OCI-M2 (cell line): ENCODE data around the gene SMIM15.
"Not testable (repeated sequence)": the region's sequence is repeated elsewhere in the genome, so short reads cannot be mapped to it uniquely, and the experiment has no call there.

Experiments
- DNase-seq: peaks from one replicate; lab custom pipeline; 2025; ENCODE audit not compliant: unreplicated experiment; lab: John Stamatoyannopoulos, UW

Gene SMIM15, protein sequence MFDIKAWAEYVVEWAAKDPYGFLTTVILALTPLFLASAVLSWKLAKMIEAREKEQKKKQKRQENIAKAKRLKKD

GRCh38 chr5:61162010-61162831 lies at the start of gene SMIM15:
SMIM15 (minus strand) TSS chr5:61162468; CDS start chr5:61160171, 2,297 bp downstream.
- DNase-seq = peak; percentile 47

- DNase-seq = no peak
Measured at GRCh38 chr5:61207884-61208283, 45.6 kb upstream of the SMIM15 start.

- no peak for DNase-seq
Measured at GRCh38 chr5:61205013-61205412, 42.7 kb upstream of the SMIM15 start.

DNA sequence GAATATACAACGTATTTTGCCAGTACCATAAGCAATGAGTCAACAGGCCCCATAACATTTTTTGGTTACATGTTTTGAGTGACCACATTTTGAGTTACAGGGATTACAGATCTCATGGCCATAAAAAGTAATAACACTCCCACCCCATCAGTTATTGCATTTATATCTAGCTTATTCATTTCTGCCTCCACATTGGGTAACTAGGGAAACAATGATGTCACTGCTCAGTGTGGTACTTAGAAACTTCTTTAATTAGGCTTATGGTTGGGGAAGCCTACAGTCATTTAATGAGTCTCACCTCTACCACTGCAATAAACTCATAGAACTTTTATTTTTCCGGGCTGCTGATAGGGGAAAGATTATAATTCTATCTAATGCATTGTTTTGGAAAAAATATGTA lies 39.9 kb upstream of the SMIM15 start:
- DNase-seq = no peak

- no peak for DNase-seq
Measured at GRCh38 chr5:61200582-61201155, 38.4 kb upstream of the SMIM15 start.

DNA sequence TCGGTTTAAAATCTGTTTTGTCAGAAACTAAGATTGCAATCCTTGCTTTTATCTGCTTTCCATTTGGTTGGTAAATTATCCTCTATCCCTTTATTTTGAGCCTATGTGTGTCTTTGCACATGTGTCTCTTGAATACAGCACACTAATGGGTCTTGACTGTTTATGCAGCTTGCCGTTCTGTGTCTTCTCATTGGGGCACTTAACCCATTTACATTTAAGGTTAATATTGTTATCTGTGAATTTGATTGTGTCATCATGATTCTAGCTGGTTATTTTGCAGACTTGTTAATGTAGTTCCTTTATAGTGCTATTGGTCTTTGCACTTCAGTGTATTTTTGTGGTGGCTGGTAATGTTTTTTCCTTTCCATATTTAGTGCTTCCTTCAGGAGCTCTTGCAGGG lies 36.3 kb upstream of the SMIM15 start:
- no peak for DNase-seq

DNA sequence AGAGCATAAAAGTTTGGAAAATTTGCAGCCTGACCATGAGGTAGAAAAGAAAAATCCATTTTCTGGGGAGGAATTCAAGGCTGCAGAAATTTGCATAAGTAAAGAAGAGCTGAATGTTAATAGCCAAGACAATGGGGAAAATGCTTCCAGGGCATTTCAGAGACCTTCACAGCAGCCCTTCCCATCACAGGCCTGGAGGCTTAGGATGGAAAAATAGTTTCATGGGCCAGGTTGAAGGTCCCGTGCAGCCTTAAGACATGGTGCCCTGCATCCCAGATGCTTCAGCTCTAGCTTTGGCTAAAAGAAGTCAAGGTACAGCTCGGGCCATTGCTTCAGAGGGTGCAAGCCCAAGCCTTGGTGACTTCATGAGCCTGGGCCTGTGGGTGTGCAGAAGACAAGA lies 25.6 kb upstream of the SMIM15 start:
- DNase-seq = not testable (repeated sequence)

GRCh38 chr5:61187352-61187751 lies 25.1 kb upstream of the SMIM15 start:
- not testable (repeated sequence) for DNase-seq

DNA sequence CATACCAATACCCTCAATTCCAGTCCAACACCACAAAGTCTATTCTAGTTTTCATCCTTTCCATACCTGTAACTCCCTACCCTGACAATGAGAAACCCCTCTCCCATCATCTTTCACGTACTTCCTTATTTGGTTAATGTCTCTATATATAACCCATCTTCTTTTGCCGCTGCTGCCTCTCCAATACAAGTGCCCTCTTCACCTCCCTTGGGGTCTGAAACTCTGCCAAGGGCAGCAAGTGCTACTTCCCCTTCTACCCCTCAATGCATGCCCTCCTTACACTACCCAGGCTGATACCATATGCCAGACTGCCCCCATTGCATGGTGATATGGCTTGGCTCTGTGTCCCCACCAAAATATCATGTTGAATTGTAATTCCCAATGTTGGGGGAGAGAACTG lies 24.4 kb upstream of the SMIM15 start:
- DNase-seq = no peak

DNA sequence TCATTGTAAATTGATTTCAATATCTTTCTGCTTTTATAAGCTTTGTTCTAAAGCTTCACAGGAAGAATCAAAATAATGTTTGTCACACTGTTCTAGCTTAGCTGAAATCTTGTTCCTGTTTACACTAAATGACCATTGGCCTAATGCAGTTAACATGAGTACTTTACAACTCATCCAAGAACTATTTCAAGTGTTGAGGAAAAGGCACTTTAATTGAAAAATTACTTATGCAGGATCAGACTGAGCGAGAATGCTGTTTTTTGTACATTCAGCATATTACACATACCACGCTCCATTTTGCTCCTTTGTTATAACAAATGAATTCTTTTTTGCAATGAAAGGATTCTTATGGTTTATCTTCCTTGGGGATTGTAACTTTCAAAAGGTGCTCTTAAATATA lies 22.4 kb upstream of the SMIM15 start:
- no peak for DNase-seq

DNA sequence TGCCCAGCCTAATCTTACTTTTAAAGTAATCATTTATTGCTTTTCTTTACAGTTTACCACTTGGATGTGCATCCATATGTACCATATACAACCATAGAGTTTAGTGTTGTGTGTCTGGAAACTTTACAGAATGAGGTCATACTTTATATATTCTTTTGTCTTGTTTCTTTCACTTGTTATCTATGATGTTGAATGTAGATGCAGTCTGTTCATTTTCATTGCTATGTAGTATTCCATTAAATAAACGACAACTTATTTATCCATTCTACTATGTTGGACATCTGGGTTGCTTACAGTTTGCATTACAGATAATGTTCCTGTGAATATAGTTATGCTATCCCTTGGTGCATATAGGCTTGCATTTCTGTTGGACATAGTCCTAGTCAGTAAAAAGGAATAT lies 21.3 kb upstream of the SMIM15 start:
- DNase-seq = no peak

- DNase-seq = no peak
Measured at GRCh38 chr5:61182449-61182848, 20.2 kb upstream of the SMIM15 start.

GRCh38 chr5:61180886-61181285 lies 18.6 kb upstream of the SMIM15 start:
- no peak for DNase-seq

DNA sequence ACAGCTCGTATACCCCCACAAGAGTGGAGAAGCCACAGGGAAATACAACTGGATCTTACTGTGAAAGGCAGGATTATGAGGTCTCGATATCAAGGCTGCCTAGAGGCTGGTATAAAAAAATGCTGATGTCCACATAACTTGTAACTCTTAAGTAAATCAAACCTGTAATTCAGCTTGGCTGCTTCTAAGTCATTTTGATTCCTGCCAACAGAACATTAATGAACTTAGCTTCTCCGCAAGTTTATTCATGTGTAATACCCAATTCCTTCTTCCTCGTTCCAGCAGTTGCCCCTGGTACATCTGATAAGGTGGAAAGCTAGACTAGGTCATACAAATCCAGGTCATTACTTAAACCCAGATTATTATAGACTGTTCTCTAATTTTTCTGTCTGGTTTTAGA lies 16.4 kb upstream of the SMIM15 start:
- no peak for DNase-seq

DNA sequence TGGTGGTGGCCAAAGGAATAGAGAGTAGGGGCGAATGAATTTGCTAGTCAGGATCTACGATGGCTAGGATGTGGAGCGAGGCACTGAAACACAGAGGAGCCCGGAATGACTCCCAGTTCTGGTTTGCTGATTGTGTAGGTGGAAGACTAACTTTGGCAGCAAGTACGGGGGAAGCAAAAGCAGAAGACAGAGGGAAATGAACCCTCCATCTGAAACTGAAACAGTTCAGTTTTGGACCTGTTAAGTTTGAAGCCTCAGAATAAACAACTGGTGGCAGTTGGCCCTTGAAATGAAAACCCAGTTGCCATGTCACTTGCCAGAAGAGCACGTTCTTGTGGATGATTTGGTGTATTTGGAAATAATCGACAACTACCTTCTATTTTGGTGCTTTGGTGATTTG lies 15.4 kb upstream of the SMIM15 start:
- no peak for DNase-seq

DNA sequence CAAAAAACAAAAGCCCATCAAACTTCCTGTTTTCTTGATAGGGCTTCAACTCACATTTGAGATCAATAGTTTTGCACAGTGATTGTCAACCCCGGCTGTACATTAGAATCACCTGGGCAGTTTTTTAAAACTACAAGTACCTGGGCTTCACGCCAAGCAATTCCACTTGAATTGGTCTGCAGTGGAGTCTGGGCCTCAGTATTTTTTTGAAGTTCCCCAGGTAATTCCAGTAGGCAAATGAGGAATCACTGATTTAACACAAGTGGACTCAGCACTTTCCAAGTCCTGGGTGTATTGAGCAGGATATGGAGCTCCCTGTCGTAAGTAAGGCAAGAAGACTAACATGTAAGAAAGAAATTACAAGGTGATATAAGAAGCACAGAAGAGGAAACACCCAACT lies 14.8 kb upstream of the SMIM15 start:
- no peak for DNase-seq

GRCh38 chr5:61176631-61177030 lies 14.4 kb upstream of the SMIM15 start:
- DNase-seq = no peak

DNA sequence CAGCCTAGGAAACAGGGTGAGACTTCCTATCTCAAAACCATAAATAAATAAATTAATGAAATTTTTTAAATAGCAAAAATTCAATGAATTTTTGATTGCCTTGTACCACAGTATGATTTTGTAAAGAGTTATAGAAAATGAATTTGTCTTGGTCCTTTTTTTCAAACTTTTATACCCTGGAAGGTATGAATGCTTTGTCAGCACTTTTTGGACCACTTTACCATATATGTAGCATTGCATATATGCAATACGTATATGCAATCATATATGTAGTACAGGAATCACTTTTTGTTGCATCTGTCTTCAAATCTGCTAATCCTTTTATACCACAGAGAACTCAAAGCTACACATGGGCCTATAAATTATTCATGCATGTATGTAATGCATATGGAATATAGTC lies 9.2 kb upstream of the SMIM15 start:
- DNase-seq = no peak

- DNase-seq = no peak
Measured at GRCh38 chr5:61168951-61169350, 6.7 kb upstream of the SMIM15 start.

GRCh38 chr5:61167382-61167781 lies 5.1 kb upstream of the SMIM15 start:
- DNase-seq = no peak

GRCh38 chr5:61163905-61164304 lies 1.6 kb upstream of the SMIM15 start:
- no peak for DNase-seq

DNA sequence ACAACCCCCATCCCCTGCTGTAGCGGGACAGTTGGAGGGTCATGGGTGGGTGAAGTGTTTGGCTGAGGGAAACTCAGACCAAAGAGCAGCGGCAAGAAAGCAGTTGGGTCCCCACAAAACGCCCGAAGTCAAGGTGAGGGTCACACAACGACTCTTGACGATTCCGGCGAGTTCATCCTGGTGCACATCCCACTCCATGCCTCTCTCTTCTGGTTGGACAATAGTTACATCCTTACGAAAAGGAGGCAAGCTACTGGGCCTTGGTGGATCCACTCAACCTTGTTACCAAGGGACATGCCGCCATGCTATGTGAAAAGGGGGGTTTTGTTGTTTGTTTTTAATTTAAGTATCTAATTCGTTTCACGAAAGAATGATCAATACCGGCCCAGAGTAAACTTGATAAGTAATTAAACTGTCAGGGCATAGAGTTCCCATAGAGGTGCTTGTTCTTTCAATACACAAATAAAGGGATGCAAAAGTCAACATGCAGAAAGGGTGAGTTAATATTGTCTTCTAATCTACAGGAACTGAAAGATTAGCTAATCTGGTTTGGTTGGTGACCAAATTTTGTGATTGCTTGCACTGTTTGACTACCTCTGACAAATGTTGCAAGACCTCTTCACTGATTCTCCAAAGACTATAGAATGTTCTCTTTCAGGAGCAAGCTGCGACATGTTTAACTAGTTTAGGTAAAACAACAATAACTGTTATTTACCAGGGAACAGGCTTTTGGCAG lies 732 bp upstream of the SMIM15 start:
- no peak for DNase-seq
